HG02884 (cell line): ENCODE data around the gene CDC20B.
"Not testable (repeated sequence)": the region's sequence is repeated elsewhere in the genome, so short reads cannot be mapped to it uniquely, and the experiment has no call there.

Experiments
- ATAC-seq: cut with Tn5 transposase; IDR thresholded peaks from one replicate; pipeline ENCODE4 v1.9.1; 2021; ENCODE audit warnings: mild to moderate bottlenecking, moderate library complexity; ENCODE audit not compliant: unreplicated experiment

The CDC20B gene

GRCh38 chr5:55160493-55161209 lies 12.3 kb downstream of the CDC20B start:
- ATAC-seq: no peak

- no peak for ATAC-seq
Observed at GRCh38 chr5:55159763-55160492, 13.0 kb downstream of the CDC20B start, which contains the start of gene GPX8. GPX8 (plus strand) TSS chr5:55160171; CDS start chr5:55160193, 22 bp downstream.

GRCh38 chr5:55154873-55155272 lies 18.1 kb downstream of the CDC20B start:
- no peak for ATAC-seq

- no peak for ATAC-seq
Observed at GRCh38 chr5:55151923-55152842, 20.8 kb downstream of the CDC20B start.

GRCh38 chr5:55149308-55149795 lies 23.6 kb downstream of the CDC20B start:
- ATAC-seq: no peak

GRCh38 chr5:55146543-55147151 lies 26.3 kb downstream of the CDC20B start:
- ATAC-seq: no peak

GRCh38 chr5:55146080-55146479 lies 26.9 kb downstream of the CDC20B start:
- ATAC-seq: no peak

GRCh38 chr5:55143624-55144023 lies 29.4 kb downstream of the CDC20B start:
- ATAC-seq: no peak

- no peak for ATAC-seq
Observed at GRCh38 chr5:55141945-55142690, 30.9 kb downstream of the CDC20B start.

- no peak for ATAC-seq
Observed at GRCh38 chr5:55140908-55141665, 31.9 kb downstream of the CDC20B start.

GRCh38 chr5:55136521-55136920 lies 36.5 kb downstream of the CDC20B start:
- no peak for ATAC-seq

GRCh38 chr5:55134053-55134722 lies 38.8 kb downstream of the CDC20B start:
- no peak for ATAC-seq

GRCh38 chr5:55123365-55123764 lies 49.6 kb downstream of the CDC20B start:
- no peak for ATAC-seq

GRCh38 chr5:55114061-55114460 lies 58.9 kb downstream of the CDC20B start:
- no peak for ATAC-seq

GRCh38 chr5:55113327-55113726 lies 59.6 kb downstream of the CDC20B start:
- ATAC-seq: no peak

GRCh38 chr5:55110217-55110616 lies 62.8 kb downstream of the CDC20B start:
- no peak for ATAC-seq

- no peak for ATAC-seq
Observed at GRCh38 chr5:55108661-55109060, 64.3 kb downstream of the CDC20B start.

GRCh38 chr5:55105976-55106375 lies 67.0 kb downstream of the CDC20B start:
- not testable (repeated sequence) for ATAC-seq
